Activated naive CD4-positive, alpha-beta T cell treated with anti-CD3 and anti-CD28 coated beads, Interleukin-2, amount 10 ng/mL, durations not matched to agents 7 days and 5 days (primary cell): ENCODE data around the gene CANT1.
A peak's percentile ranks its signal among the peaks of the same experiment; 100 is the strongest.

ENCODE experiments used
- CTCF ChIA-PET: fragments of 350-600 bp; sonication (Branson Sonifier 250); formaldehyde crosslinking; loops from one replicate; lab custom pipeline; 2021; ENCODE audit warnings: antibody characterized with exemption; lab: Charles Lee
- DNase-seq: peaks from one replicate; pipeline ENCODE4 v3.0.0-alpha.2; 2020
- H3K27ac Mint-ChIP-seq: one replicate; pipeline ENCODE4 v1.8.0; 2021; ENCODE audit warnings: mild to moderate bottlenecking, moderate library complexity, mixed read lengths
- H3K27me3 Mint-ChIP-seq: one replicate; pipeline ENCODE4 v1.8.0; 2021; ENCODE audit warnings: mild to moderate bottlenecking, mixed read lengths
- H3K36me3 Mint-ChIP-seq: one replicate; pipeline ENCODE4 v1.8.0; 2021; ENCODE audit warnings: mixed read lengths
- H3K4me1 Mint-ChIP-seq: one replicate; pipeline ENCODE4 v1.8.0; 2021; ENCODE audit warnings: mixed read lengths
- H3K4me3 Mint-ChIP-seq: one replicate; pipeline ENCODE4 v1.8.0; 2021; ENCODE audit warnings: mild to moderate bottlenecking, moderate library complexity, mixed read lengths
- H3K9me3 Mint-ChIP-seq: one replicate; pipeline ENCODE4 v1.8.0; 2021; ENCODE audit warnings: mixed read lengths

Gene CANT1

DNA sequence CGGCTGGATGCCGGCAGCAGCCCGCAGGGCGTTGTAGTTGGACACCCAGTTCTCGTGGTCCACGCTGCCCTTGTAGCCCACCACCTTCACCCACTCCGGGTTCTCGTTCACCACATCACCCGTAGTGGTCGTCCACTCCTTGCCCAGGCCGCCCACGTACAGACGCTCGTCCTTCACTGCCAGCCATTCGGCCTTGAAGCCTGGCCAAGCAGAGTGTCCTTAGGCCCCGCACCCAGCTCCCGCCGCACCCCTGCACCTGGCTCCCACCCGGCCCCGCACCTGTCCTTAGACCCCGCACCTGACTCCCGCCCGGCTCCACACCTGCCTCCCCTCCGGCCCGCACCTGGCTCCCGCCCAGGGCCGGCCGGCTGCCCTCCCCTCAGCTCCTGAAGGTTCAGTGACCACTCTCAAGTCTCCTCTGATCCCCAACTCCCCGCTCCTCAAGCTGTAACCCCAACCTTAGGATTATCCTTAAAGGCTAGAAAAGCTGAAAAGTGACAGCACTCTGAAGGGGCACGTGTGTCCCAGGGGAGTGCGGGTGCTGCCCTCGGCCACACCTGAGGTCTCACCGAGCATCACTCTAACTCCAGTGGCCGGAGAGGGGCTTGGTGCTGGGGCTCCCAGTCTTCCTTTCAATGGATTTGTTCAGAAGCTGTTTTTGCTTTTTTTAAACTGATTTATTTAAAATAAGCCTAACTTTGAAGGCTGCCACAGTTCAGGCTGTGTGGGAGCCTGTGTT, 14.4 kb downstream of the CANT1 start:
- no peaks in the 10 kb centered on the region for H3K27me3 Mint-ChIP-seq
- H3K4me1 Mint-ChIP-seq: no peaks in the 10 kb centered on the region
- CTCF ChIA-PET: interaction anchor here (1.2 kb wide), 1 partner anchor 304 kb away, joined by 3 read pairs; no protein-coding TSS in a partner anchor
- no peak overlapping the region for H3K27ac Mint-ChIP-seq
- H3K36me3 Mint-ChIP-seq: peaks cover 49% of the 10 kb centered on the region
- H3K4me3 Mint-ChIP-seq: no peak overlapping the region
- no peaks in the 10 kb centered on the region for H3K9me3 Mint-ChIP-seq
- peak; percentile 14 for DNase-seq

DNA sequence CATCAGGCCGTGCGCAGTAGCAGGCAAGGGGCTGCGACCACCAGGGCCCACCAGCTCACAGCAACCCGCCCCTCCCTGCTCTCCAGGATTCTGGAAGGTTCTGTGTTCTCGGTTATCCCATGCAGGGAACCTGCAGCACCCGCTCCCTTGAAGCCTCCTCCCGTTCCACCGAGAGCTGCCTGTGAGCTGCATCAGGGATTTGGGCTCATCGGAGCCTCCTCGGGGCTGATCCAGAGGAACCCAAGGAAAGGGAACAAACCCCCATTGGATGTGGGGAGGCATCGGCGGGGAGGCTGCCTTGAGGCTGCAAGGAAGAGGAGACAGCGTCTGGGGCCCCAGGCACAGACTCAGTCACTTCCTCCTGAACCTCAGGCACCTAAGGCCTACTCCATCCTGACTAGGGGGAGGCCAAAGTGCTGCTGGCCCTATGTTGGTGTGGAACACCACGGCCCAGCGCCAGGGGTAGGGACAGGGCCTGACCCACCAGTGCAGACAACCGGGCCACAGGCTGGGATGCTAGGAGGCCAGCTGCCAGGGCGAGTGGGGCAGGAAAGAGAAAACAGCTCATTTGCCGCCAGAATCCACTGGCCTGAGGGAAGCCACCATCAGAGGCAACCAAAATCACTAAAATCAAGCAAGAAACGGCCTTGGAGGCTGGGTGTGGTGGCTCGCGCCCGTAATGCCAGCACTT, 15.4 kb downstream of the CANT1 start:
- H3K4me3 Mint-ChIP-seq: no peak overlapping the region
- no peaks in the 10 kb centered on the region for H3K4me1 Mint-ChIP-seq
- no peaks in the 10 kb centered on the region for H3K9me3 Mint-ChIP-seq
- peak; percentile 16 for DNase-seq
- H3K27ac Mint-ChIP-seq: no peak overlapping the region
- no peaks in the 10 kb centered on the region for H3K27me3 Mint-ChIP-seq
- CTCF ChIA-PET: interaction anchor here (0.9 to 1.2 kb wide), 2 partner anchors 12 to 303 kb away, joined by 3 read pairs; no protein-coding TSS in a partner anchor
- H3K36me3 Mint-ChIP-seq: peaks cover 50% of the 10 kb centered on the region

DNA sequence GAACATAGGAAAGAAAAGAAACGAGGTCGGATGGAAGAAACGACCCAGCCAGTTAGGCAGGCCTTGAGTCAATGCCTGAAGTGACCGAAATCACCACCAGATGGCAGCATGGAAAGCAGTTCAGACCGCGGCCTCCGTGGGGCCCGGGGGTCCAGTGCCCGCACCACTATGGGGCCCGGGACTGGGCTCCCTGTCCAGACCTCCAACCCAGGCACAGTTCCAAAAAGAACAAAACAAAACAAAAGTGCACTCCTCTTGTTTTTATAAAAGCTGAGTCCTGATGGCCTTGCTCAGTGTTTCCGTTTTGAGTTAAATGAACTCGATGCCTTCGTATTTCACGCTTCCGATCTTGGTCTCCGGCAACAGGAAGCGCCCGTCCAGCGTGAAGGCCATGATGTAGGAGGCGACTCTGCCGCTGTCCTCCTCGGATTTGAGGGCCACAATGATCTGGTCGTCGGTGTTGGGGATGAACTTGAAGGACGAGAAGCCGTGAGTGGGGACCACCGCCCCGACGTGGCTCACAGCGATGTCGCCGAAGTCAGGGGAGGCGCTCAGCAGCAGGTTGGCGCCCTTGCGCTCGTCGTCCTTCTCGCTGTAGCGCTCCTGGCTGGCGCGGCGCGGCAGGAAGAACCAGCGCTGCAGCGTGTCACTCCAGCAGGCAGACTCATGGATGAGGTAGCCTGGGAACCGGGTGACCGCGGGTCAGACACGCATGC, 16.2 kb downstream of the CANT1 start:
- Mint-ChIP-seq H3K9me3 (no peaks in the 10 kb centered on the region), H3K27ac (no peak overlapping the region), H3K27me3 (no peaks in the 10 kb centered on the region), H3K36me3 (peaks cover 51% of the 10 kb centered on the region), H3K4me1 (no peaks in the 10 kb centered on the region), H3K4me3 (no peak overlapping the region)
- CTCF ChIA-PET: interaction anchor here (0.5 to 0.9 kb wide), 3 partner anchors 12 to 571 kb away, joined by 3 read pairs; no protein-coding TSS in a partner anchor
- DNase-seq: peak; percentile 75

DNA sequence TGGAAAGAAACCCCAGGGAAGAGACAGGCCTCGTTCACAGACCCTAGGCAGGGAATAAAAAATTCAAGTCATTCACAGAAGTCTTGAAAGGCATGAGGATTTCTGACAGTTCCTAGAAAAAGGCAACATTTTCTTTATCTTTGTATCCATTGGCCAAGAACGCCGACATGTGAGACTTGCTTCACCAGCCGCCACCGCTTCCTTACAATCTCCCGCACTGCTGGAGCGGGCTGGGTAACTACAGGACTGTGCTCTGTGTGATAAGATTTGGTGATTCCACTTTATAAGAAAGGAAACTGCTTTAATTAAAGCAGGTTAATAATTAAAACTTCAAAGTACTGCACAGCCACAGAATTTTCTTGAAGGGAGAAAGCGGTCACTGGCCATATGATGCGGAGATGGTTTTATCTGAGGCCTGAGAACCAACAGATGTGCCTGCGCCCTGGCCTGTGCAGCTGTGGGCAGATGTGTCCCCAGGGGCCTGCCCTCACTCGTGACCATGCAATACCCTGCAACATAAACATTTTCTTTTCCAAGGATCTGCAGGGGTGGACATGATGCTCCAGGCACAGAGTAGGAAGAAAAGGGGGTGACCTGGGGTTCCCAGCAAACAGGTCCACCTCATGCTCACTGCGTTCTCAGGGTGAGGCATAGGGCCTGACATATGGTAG, 16.9 kb downstream of the CANT1 start:
- Mint-ChIP-seq H3K27me3 (no peaks in the 10 kb centered on the region), H3K36me3 (peaks cover 47% of the 10 kb centered on the region), H3K9me3 (no peaks in the 10 kb centered on the region), H3K4me1 (peaks cover under 1% of the 10 kb centered on the region), H3K4me3 (no peak overlapping the region), H3K27ac (no peak overlapping the region)
- DNase-seq: no peak
- CTCF ChIA-PET: interaction anchor here (0.5 to 0.9 kb wide), 3 partner anchors 13 to 570 kb away, joined by 3 read pairs; no protein-coding TSS in a partner anchor

DNA sequence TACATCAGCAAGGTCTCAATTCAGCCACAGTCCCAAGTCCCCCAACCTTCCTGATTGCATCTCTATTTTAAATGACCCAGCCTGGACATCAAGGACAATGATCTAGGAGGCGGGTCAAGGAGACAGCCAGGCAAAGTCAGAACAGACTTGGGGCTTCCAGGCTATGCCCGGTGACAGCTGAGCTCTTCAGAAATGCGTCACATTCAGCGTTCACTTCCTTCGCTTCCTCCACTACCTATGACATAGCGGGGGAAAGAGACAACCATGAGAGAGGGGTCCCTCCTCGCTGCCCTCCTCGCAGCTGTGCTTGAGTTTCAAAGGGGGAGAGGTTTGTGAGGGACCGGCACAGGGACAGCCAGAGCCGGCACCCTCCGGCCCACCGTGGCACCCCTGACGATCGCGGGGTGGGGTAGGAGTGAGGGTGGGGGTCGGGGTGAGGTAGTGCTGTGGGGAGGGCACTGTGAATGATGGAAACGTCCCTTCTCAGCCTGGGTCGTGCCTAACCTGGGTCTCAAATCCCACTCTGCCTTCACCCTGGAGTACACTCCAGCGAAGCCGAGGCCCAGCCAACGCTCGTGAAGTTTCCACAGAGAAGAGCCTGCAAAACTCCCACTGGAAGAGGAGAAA, 17.5 kb downstream of the CANT1 start:
- no peak overlapping the region for H3K27ac Mint-ChIP-seq
- CTCF ChIA-PET: interaction anchor here (0.8 to 2.4 kb wide), 2 partner anchors 12 to 22 kb away, joined by 3 to 5 read pairs; partner anchors contain the start of gene LGALS3BP

DNA sequence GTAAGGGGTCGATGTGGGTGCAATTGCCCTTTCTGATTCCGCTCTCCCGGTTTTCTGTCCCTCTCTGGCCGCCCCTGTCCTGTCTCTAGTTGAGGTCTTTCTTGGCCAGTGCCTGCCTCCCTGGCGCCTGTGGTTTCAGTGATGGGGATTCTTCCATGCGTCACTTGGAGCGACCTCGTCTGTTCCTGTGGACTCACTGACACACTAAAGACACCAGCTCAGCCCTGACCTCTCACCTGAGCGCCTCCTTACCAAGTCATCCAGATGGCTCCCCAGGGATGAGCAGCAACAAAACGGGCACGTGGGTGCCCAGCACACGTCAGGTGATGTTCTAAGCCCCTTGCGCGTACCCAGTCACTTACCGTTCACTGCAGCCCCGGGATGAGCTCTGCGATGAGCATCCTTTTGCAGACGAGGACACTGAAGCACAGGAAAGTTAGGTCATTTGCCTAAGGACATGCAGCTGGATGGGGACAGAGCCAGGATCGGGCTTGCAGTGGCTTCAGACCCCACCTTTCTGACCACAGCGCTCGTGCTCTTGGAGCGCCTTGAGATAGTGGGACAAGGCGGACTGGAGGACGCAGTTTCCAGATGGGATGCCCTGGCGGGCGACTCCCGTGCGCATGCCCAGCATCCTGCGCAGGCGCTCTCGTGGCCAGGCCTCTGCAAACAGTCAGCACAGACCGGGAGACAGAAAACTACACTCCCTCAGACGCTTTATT, 18.4 kb downstream of the CANT1 start:
- Mint-ChIP-seq H3K27ac (no peak overlapping the region), H3K9me3 (no peaks in the 10 kb centered on the region), H3K27me3 (no peaks in the 10 kb centered on the region), H3K4me1 (peaks cover 14% of the 10 kb centered on the region), H3K36me3 (peaks cover 39% of the 10 kb centered on the region), H3K4me3 (no peak overlapping the region)
- CTCF ChIA-PET: interaction anchor here (2.4 kb wide), 1 partner anchor 11 kb away, joined by 5 read pairs; the partner anchor contains the start of gene LGALS3BP
- DNase-seq: no peak

More for the DNA sequence above, 17.5 kb downstream of the CANT1 start:
- no peaks in the 10 kb centered on the region for H3K27me3 Mint-ChIP-seq
- H3K4me3 Mint-ChIP-seq: no peak overlapping the region
- peaks cover 45% of the 10 kb centered on the region for H3K36me3 Mint-ChIP-seq
- peaks cover 5% of the 10 kb centered on the region for H3K4me1 Mint-ChIP-seq
- no peak for DNase-seq
- H3K9me3 Mint-ChIP-seq: no peaks in the 10 kb centered on the region

DNA sequence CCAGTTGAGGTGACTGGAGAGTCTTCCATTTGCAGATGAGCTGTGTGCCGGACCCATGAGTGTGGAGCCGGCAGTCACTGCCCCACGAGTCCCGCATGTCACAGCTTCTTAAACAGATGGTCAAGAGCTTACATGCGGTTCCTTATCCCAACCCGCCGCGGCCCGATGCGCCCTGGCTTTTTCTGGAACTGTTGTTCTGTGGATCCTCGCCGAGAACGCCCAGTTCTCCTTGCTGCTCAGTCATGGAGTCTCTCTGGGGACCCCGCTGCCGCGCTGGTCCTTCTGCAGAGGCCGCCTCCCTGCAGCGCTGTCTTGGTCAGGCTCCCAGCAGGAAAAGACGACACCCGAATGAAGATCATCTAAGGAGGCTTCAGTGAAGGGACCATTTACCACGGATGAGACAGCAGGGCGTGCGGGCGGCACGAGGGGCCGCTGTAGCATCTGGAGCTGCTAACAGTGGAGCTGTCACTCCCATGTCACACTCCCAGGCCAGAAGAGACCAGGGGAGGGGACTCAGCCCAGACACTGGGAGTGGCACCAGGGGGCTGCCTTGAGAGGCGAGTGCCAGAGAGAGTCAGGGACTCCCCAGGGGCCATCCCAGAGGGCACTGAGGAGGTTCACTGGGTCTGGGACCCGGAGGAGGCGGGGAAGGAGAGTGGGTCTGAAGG, 19.1 kb downstream of the CANT1 start:
- DNase-seq: no peak
- H3K27me3 Mint-ChIP-seq: no peaks in the 10 kb centered on the region
- CTCF ChIA-PET: interaction anchor here (2.4 kb wide), 1 partner anchor 11 kb away, joined by 5 read pairs; the partner anchor contains the start of gene LGALS3BP
- H3K4me3 Mint-ChIP-seq: no peak overlapping the region
- peaks cover 35% of the 10 kb centered on the region for H3K36me3 Mint-ChIP-seq
- no peak overlapping the region for H3K27ac Mint-ChIP-seq
- no peaks in the 10 kb centered on the region for H3K9me3 Mint-ChIP-seq
- peaks cover 19% of the 10 kb centered on the region for H3K4me1 Mint-ChIP-seq

DNA sequence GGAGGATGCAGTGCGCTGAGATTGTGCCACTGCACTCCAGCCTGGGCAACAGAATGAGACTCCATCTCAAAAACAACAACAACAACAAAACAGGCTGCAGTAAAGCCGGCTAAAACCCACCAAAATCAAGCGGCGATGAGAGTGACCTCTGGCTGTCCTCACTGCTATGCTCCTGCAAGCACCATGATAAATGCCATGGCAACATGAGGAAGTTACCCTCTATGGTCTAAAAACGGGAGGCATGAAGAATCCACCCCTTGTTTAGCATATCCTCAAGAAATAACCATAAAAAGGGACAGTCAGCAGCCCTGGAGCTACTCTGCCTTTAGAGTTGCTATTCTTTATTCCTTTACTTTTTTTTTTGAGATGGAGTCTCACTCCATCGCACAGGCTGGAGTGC, 21.4 kb downstream of the CANT1 start:
- Mint-ChIP-seq H3K4me3 (no peak overlapping the region), H3K36me3 (peaks cover 28% of the 10 kb centered on the region), H3K4me1 (peaks cover 19% of the 10 kb centered on the region), H3K27ac (no peak overlapping the region), H3K9me3 (no peaks in the 10 kb centered on the region), H3K27me3 (peaks cover 3% of the 10 kb centered on the region)
- CTCF ChIA-PET: no interaction called here
- no peak for DNase-seq

DNA sequence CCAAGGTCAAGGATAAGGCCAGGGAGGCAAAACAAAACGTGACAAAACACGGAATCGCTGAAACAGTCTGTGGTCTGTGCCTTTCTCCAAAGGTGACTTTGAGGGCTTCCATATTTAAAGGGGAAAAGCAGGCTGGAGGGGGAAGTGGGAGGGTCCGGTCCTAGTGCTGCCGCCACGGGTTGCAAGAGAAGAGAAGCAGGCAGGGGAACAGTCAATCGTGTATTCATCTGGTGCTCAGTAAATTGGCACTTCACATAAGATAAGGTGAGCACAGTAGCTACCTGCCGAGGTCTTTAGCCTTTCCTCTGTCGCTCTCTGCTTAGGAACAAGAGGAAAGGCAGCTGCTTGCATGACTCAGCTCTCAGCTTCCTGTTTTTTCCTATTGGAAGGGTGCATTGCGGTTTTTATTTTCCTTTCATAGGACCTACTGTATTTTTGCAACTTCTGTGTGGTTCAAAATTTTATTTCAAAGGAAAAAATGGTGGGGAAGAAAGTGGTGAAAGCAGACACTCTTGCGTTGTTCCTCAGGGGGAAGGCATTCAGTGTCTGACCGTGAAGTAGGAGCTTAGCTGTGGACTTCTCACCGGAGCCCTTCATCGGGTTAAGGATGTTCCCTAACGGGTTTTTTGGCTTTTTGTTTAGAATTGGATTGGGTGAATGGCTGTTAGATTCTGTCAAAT, 22.8 kb downstream of the CANT1 start:
- CTCF ChIA-PET: interaction anchor here (1.3 kb wide), 1 partner anchor 110 kb away, joined by 3 read pairs; no protein-coding TSS in a partner anchor

DNA sequence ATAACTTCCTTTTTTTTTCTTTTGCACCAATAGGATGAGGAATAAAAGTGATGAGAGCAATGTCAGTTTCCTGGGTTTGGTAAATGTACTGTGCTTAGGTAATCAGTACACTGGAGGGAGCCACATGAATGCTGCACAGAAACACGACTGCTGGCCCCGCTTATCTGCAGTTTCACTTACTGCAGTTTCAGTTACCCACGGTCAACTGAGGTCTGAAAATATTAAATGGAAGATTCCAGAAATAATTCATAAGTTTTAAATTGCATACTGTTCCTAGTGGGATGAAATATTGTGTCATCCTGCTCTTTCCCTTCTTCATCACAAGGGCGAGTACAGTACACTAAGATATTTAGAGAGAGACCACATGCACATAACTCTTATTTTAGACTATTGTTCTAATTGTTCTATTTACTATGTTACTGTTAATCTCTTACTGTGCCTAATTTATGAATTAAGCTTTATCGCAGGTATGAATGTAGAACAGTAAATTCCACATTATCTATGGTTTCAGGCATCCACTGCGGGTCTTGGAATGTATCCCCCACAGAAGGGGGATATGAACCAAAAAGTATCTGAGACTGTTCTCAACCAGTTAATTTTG, 23.4 kb downstream of the CANT1 start:
- Mint-ChIP-seq H3K9me3 (no peaks in the 10 kb centered on the region), H3K27ac (peak overlapping the region; percentile 24), H3K36me3 (peaks cover 14% of the 10 kb centered on the region), H3K4me1 (peaks cover 19% of the 10 kb centered on the region), H3K27me3 (peaks cover 7% of the 10 kb centered on the region), H3K4me3 (no peak overlapping the region)
- CTCF ChIA-PET: interaction anchor here (1.3 kb wide), 1 partner anchor 109 kb away, joined by 3 read pairs; no protein-coding TSS in a partner anchor
- DNase-seq: peak; percentile 42

More for the DNA sequence above, 22.8 kb downstream of the CANT1 start:
- Mint-ChIP-seq H3K4me1 (peaks cover 19% of the 10 kb centered on the region), H3K27ac (peak overlapping the region; percentile 24), H3K27me3 (peaks cover 3% of the 10 kb centered on the region), H3K9me3 (no peaks in the 10 kb centered on the region), H3K4me3 (peak overlapping the region; percentile 10), H3K36me3 (peaks cover 20% of the 10 kb centered on the region)
- no peak for DNase-seq

DNA sequence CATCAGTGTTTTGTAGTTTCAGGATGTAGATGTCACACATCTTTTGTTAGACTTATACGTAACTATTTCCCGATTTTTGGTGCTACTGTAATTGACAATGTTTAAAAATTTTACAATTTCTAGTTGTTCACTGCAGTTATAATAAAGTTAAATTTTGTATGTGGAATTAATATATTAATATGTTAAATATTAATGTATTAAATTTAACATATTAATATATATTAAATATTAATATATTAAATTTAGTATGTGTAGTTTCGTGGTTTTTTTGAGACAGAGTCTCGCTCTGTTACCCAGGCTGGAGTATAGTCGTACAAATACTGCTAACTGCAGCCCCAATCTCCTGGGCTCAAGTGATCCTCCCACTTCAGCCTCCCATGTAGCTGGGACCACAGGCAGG, 24.2 kb downstream of the CANT1 start:
- peaks cover 7% of the 10 kb centered on the region for H3K27me3 Mint-ChIP-seq
- peaks cover 8% of the 10 kb centered on the region for H3K36me3 Mint-ChIP-seq
- CTCF ChIA-PET: no interaction called here
- H3K27ac Mint-ChIP-seq: no peak overlapping the region
- H3K9me3 Mint-ChIP-seq: no peaks in the 10 kb centered on the region
- no peak overlapping the region for H3K4me3 Mint-ChIP-seq
- H3K4me1 Mint-ChIP-seq: peaks cover 20% of the 10 kb centered on the region
- DNase-seq: no peak
